CD4-positive, alpha-beta T cell treated with Interleukin-21 for 1 hour (primary cell): Measurements from ENCODE around the gene CDKL5.
A peak's percentile ranks its signal among the peaks of the same experiment; 100 is the strongest.
"Not testable (repeated sequence)": the region's sequence is repeated elsewhere in the genome, so short reads cannot be mapped to it uniquely, and the experiment has no call there.

Experiments used
- DNase-seq: peaks from one replicate; pipeline ENCODE4 v3.0.0-alpha.2; 2020

Gene CDKL5

DNA sequence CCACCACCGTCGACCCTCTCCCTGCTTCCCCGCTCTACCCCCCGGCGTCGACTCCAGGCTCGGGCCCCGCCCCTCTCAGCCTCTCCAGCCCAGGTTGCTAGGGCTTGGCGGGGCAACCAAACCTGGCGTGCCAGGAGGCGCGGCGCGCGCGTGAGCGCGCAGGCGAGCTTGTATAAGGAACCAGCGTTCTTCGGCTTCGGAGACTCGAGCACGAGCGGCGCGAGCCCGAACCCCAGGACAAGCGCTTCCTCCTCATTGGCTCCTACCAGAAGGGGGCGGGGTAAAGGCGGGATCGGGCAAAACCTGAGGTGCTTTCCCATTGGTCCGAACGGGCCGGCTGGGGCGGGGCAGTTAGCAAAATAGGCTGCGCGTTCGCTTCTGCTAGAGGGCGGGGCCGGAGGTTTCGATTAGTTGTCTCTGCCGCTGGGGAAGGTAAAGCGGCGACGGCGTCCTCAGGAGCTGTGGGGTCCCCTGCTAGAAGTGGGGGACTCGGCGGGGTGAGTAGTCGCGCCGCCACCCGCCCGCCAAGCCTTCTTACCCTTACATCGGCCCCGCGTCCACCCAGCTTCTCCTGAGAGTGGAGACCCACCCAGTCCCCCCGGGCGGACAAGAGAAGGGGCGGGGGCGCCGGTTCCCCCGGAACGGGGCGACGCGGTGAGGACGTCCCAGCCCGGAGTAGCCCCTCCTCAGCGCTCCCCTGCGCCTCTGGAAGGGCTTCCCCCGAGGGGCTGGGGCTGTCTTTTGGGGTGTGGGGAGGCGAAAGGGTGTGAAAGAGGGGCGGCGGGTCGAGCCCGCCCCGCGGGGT lies at the start of gene CDKL5:
Gene CDKL5 (plus strand): TSS at position 410 of the 805 bp plus-strand sequence. CDS start 81,489 bp downstream, outside the sequence.
- peak; percentile 97 for DNase-seq

GRCh38 chrX:18377796-18378195 lies 47.6 kb upstream of the CDKL5 start:
- DNase-seq: peak; percentile 35

- DNase-seq: no peak
Measured at GRCh38 chrX:18389966-18390365, 35.4 kb upstream of the CDKL5 start.

DNA sequence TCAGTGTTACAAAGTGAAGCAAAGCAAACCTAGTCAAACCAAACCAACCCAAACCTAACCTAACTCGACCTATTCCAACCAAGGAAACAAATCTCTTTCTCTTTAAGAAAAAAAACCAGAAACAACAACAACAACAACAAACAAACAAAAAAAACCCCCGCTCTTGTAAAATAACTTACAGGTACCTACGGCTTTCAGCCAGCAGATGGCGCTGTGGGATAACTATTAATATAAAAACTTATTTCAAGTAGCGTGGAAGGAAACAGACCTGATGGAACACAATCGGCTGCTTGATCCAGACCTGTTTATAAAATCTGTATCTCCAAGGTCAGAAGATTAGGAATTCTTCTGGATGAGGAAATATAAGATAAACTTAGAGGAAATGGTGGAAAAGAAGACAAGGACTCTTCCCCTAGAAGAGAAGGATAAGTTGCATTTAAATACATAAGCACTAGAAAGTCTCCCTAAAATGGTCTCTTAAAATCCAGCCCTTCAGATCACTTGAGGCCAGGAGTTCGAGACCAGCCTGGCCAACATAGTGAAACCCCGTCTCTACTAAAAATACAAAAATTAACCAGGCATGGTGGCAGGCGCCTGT lies 34.4 kb upstream of the CDKL5 start:
- peak; percentile 67 for DNase-seq

GRCh38 chrX:18394477-18394876 lies 30.9 kb upstream of the CDKL5 start:
- DNase-seq: no peak

DNA sequence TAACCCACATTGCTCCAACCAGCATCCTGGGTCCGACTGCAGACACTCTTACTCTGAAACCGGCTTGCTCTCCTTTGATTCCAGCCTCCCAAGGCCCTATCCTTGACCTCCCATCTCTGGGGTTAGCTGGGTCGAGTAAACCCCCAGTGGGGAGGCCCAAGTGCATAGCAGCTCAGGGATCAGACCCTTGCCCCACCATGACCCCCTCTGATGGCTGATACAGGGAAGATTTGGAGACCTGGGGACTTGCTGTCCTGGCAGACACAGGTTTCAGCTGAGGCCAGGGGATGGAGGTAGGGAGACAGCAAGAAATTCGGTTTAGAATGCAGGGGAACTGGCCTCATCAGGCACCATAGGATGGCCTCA lies 23.6 kb upstream of the CDKL5 start:
- DNase-seq: no peak

DNA sequence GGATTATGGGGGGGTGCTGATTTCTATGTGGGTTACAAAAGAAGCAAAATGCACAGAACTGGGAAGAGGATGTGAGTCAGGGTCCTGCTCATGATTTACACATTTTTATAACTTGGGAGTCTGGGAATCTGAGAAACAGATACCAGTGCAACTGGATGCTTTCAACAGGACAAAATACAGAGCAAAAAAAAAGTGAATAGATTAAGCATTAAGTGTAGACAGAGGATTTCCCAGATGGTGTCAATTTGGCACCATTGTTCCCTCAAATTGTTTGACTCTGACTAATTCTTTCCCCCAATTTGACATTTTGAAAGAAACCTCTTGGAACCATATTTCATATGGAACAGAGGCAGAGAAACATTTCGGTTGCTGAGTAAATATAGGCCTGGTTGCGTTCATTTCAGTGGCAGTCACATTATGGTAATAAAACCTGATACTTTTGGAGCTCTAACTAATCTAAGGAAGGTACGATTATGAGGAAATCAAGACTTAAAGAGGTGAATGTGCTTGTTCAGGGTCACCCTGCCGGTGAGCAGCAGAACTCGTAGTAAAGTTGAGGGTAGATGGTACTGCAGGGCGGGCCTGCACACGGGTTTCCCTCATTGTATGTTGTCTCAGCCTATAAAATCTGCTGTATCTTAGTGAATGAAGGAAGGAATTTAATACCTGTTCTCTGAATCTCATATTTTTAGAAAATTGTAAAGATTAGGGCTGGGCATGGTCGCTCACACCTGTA lies 18.7 kb upstream of the CDKL5 start:
- no peak for DNase-seq

DNA sequence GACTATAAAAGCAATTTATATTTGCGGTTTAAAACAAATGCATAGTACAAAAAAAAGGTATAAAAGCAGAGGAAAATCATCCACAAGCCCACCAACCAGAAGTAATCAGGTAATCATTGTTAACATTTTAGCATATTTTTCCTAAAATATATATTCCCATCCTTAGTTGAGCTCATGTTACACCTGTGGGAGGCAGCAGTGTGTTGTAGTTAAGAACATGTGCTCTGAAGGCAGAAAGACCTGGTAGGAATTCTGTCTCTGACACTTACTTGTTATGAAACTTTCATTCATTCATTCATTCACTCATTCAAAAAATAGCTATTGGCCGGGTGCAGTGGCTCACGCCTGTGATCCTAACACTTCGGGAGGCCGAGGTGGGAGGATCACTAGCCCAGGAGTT lies 15.4 kb upstream of the CDKL5 start:
- no peak for DNase-seq

- no peak for DNase-seq
Measured at GRCh38 chrX:18415386-18415785, 10.0 kb upstream of the CDKL5 start.

GRCh38 chrX:18422325-18422724 lies 3.1 kb upstream of the CDKL5 start:
- DNase-seq: no peak

- no peak for DNase-seq
Measured at GRCh38 chrX:18422886-18423285, 2.5 kb upstream of the CDKL5 start.

GRCh38 chrX:18424482-18425198 lies 768 bp upstream of the CDKL5 start:
- DNase-seq: peak; percentile 20

DNA sequence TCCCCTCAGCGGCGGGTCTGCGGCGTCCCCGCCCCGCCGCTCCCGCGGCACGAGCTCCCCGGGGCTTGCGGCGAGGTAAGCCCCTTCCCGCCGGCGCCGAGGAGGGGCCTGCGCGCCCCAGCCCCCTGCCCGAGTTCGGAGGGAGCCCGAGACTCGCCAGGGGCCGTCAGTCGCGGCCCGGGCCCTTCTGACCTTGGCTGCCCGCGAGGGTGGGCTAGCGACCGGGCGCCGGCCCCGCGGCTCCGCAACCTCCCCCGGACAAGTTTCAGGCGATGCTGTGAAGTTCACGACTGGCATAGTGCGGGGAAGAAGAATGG lies 554 bp downstream of the CDKL5 start:
- no peak for DNase-seq

DNA sequence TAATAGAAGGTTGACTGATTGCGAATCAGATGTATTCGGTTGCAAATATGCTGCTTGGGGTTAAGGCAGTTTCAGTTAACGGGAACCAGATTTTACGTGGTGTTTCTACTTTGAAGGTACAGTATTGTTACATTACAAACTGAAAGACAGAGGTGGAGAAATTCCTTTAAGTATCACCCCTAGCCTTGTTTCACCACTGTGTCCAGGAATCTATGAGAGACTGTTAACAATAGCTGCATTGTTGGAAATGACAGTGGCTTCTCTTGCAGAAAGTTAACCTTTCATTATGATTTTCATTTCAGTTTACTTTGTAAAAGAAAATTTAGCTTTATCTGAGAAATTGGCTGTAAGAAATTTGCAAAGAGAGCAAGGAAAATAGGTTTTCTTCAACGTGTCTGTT lies 2.6 kb downstream of the CDKL5 start:
- no peak for DNase-seq

GRCh38 chrX:18433288-18433687 lies 7.9 kb downstream of the CDKL5 start:
- not testable (repeated sequence) for DNase-seq

DNA sequence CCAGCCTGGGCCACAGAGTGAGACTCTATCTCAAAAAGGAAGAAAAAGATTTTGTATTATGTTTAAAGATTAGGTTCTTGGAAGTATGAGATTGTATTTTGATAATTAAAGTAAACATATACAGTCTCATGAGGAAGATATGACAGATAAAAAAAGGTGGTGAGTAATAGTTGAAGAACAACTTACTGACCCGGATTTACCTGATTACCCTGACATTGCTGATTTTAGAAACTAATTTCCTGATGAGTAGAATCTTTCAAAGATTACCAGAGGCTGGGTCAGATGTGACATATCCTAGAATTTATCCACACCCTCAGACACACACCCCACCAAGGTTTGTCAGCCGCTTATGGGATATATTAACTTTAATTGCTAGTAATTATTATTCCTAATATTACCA lies 9.5 kb downstream of the CDKL5 start:
- DNase-seq: no peak

GRCh38 chrX:18436017-18436416 lies 10.6 kb downstream of the CDKL5 start:
- DNase-seq: no peak

DNA sequence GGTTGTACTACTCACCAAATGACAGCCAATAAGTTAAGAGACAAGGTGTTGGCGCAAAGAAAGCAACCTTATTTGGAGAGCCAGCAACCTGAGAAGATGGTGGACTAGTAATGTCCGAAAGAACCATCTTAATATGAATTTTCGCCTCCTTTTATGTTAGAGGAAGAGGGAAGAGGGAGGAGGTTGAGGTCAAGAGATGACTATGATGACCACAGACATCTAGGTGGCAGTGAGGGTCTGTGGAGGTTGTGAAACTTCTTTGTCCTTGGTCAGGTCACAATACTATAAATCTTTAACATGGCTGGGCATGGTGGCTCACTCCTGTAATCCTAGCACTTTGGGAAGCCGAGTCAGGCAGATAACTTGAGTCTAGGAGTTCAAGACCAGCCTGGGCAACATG lies 15.4 kb downstream of the CDKL5 start:
- no peak for DNase-seq

GRCh38 chrX:18441780-18442367 lies 16.5 kb downstream of the CDKL5 start:
- no peak for DNase-seq

DNA sequence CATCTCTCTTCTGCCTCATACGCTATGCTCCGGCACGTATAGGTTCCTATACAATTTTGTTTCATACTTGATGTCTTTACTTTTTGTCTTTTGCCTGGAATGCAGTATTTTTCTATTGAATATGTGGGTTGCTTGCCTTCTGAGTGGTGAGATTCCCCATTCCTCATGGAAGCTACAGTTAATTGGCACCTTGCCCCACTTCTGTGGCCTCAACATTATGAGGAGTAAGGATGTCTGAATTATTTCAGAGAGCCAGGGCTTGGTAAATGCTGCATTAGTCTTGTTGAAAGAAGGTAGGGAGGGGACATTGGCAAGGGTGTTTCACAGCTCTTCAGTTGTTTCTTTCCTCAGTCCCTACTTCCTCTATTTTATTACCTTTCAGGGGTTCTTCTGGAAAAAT lies 23.0 kb downstream of the CDKL5 start:
- no peak for DNase-seq

DNA sequence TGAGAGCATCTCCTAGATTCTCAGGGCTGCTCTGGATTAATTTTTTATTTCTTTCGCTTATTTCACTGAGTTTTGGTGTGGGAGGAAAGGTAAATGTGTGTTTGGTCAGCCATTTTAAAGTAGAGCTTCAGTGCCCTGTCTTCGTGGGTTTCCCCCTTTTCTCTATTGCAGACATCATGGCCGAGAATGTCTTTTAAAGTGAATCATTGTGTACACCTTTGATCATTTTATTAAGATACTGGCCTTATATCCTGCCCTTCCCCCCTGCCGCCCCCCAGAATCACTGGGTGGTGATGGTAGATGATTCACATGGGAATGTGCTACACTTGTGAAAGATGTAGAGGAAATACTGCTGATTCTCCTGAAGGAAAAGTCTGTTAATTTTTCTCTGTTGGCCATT lies 23.8 kb downstream of the CDKL5 start:
- DNase-seq: no peak

DNA sequence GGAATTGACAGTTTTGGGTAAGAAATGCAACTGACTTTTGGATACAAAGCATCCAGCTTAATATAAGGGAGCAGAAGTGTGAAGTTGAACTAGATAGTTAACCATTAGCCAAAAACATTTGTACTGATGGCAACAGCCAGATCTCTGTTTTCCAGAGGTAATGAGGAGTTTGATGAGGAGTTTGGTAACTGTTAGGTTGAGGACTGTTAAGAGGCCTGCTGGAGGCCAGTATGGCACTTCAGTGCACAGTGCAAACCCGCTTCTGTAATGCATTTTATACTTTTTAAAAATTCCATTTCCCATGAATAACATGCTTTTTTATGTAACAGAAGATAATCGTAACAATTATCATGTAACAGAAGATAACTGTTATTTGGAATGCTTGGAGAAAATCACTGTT lies 30.0 kb downstream of the CDKL5 start:
- DNase-seq: no peak

- no peak for DNase-seq
Measured at GRCh38 chrX:18457000-18457399, 31.6 kb downstream of the CDKL5 start.
